NCI-H2107 treated with DMSO at 0.1 percent for 48 hours (cell line): ENCODE results near the gene SURF4.
"Not testable (repeated sequence)": the region's sequence is repeated elsewhere in the genome, so short reads cannot be mapped to it uniquely, and the experiment has no call there.

ENCODE experiments used
- DNase-seq: peaks from one replicate; lab custom pipeline; 2025; ENCODE audit not compliant: unreplicated experiment; lab: John Stamatoyannopoulos, UW

The SURF4 gene

DNA sequence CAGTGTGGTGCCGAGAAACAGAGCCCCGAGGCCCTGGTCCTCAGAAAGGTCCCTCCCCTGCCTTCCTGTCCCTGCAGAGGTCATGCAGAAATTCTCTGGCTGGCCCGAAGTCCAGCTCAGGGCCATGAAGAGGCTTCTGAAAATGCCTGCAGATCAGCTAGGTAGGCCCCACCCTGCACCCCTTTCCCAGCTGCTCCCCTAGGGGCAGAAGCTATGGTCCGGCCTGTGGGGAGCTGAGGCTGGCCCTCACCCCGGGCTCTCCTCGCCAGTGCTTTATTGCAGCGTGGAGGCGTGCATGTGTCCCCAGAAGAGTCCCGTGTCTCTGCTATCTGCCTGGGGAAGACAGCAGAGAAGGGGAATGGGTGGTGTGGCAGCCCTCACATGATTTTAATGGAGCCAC is 22.0 kb upstream of the SURF4 start:
- no peak for DNase-seq

- no peak for DNase-seq
These were observed 21.5 kb upstream of the SURF4 start for GRCh38 chr9:133397370-133397769.

DNA sequence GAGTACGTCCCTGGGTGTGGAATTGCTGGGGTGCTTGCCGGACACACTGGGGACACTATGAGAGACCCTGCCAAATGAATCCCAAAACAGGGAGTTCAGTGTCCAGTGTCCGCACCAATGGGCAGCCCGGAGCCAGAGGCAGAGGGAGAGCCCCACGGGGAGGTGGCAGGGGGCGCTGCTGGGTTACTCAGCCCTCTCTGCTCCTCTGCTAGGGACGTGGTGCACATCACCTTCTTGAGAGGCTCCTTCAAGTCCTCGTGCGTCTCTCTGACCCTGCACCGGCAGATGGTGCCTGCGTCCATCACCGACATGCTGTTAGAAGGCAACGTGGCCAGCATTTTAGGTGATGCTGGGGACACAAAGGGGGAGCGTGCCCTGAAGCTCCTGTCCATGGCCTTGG is 21.1 kb upstream of the SURF4 start:
- DNase-seq, result no peak

GRCh38 chr9:133394687-133395271 is 18.9 kb upstream of the SURF4 start:
- DNase-seq, result no peak

GRCh38 chr9:133393399-133393798 is 17.5 kb upstream of the SURF4 start:
- no peak for DNase-seq

GRCh38 chr9:133392308-133392707 is 16.4 kb upstream of the SURF4 start:
- not testable (repeated sequence) for DNase-seq

DNA sequence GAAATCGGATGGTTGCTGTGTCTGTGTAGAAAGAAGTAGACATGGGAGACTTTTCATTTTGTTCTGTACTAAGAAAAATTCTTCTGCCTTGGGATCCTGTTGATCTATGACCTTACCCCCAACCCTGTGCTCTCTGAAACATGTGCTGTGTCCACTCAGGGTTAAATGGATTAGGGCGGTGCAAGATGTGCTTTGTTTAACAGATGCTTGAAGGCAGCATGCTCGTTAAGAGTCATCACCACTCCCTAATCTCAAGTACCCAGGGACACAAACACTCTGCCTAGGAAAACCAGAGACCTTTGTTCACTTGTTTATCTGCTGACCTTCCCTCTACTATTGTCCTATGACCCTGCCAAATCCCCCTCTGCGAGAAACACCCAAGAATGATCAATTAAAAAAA is 15.6 kb upstream of the SURF4 start:
- not testable (repeated sequence) for DNase-seq

DNA sequence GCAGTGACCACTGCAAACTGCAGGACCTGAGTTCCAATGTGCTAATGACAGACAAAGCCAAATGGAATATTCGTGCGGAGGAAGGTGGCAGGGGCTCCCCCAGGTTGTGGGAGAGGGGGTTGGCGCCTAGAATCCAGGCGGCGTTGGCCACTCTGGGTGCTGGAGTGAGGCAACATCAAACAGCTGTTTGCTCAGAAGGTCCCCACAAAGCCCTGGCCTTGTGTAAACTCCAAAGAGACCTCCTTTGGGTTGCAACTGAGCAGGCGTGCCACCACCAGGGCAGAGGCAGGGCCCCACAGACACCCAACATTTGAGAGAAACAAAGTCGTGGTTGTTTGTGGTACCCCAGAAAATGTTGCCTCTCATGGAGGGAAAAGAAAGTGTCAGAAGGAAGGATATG is 14.9 kb upstream of the SURF4 start:
- no peak for DNase-seq

GRCh38 chr9:133389562-133389961 is 13.7 kb upstream of the SURF4 start:
- DNase-seq, result no peak

DNA sequence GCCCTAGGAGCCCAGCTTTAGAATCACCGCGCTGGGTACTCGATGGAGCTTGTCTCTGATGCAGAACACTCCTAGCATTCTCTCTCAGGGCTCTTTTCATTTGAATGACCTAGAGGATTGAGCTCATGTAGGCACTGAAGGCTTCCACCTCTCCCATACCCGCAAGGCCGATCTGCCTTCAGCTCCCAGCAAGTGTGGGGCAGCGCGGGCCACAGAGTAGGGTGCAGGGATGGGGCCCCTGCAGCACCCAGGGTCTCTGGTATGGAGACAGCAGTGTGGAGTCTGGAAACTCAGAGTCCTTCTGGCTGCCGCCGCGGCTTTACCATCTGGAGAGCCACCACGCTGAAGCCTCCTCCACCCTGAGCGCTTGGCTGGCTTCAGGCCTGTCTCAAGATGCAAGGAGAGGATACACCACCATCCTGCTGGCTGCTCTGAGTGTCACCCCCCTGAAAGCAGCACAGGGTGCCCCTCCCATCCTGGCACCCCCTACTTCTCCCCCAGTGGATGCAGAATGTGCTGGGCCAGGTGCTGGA is 13.2 kb upstream of the SURF4 start:
- DNase-seq, result no peak

DNA sequence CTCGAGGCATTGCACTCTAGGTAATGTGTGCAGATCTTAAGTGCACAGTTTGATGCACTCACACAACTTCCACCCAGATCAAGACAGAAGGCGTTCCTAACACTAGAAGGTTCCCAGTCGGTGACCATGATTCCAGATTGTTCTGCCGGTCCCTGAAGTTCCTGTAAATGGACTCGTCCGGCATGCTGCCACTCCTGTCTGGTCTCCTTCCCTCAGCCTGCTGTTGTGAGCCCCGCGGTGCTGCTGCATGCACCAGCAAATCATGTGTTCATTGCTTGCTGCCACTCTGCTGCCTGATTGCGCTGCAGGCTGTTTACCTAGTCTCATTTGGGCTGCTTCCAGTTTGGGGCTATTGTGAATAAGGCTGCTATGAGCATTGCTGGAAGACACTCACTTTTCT is 11.8 kb upstream of the SURF4 start:
- no peak for DNase-seq

GRCh38 chr9:133386338-133386737 is 10.5 kb upstream of the SURF4 start:
- DNase-seq, result no peak

DNA sequence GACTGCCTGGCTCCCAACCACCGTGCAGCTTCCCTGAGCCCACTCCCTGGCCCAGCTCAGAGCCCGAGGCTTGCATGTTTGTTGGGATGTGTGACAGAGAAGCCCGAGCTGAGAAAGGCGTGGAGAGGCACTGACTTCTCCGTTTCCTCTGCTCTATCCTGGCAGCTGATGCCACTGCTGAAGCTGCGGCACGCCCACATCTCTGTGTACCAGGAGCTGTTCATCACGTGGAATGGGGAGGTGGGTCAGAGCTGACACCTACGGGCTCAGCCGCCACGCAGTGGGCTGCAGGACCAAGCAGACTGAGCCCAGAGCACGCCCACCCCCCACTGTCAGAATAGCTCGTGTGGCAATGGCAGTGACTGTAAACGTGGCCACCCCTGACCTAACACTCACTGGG is 9.6 kb upstream of the SURF4 start:
- DNase-seq, result no peak

DNA sequence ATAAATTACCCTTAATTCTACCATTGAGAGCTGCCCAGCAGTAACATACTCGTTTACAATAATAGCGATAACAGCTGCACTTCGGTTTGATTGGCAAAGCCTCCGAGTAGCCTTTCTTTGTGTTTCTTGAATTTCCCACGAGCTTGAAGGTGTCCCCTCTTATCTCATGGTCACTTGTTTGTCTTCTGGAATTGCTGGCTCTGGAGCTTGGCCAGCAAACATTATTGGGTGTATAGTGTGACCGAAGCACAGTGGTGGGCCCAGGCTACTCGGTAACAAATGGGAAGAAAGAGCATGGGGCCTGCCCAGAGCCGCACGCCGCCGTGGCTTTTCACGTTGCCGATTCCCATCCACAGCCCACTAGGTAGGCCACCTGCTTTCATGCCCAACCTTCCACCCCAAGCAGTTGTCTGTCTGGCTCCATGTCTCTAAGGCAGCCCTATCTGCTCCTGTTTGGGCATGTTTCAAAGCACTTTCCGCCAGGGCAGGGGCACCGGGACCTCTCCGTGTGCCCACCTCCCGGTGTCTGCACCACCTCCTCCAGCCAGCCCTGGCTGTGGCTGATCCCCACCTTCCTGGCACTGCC is 9.0 kb upstream of the SURF4 start:
- DNase-seq, result no peak

- no peak for DNase-seq
These were observed 7.6 kb upstream of the SURF4 start for GRCh38 chr9:133383438-133383837.

- no peak for DNase-seq
These were observed 6.8 kb upstream of the SURF4 start for GRCh38 chr9:133382507-133383141.

GRCh38 chr9:133380734-133381133 is 4.9 kb upstream of the SURF4 start:
- no peak for DNase-seq

DNA sequence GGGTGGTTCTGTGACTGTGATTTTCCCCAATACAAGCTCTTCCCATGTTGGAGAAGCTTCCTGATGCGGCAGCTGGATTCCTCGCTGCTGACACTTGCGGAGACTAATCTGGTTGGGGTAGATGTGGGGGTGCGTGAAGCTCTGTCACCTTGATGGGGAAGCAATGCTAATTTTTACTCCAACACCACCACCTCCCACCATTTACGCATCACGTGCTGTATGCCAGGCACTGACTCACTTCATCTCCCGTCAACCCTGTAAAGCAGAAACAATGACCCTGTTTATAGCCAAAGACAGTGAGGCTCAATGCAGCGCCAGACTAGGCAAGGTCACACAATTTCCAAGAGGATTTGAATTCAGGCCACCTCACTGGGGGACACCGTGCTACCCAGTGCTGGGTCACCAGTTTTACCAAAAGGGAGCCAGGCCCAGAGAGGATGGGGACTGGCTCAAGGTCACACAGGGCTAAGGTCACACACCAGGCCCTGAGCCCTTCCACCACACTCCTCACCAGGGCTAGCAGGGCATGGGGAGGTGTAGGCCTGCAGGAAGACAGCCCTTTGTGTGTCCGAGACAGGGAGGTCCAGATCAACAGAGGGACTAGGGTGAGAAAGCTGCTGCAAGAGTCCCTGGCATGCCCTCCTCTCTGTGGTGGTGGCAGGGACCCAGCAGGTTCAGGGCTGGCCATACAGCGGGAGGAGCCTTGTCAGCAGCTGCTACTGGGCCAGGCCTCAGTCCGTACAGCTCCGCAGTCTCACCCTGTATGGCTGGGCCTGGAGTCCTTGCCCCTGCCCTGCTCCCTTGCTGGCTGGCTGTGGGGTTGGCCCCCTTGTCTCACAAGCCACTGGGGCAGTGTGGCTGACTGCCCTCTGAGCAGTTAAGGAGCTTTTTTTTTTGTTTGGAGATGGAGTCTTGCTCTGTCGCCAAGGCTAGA is 3.6 kb upstream of the SURF4 start:
- no peak for DNase-seq

GRCh38 chr9:133378408-133378962 is 2.6 kb upstream of the SURF4 start:
- DNase-seq, result no peak

DNA sequence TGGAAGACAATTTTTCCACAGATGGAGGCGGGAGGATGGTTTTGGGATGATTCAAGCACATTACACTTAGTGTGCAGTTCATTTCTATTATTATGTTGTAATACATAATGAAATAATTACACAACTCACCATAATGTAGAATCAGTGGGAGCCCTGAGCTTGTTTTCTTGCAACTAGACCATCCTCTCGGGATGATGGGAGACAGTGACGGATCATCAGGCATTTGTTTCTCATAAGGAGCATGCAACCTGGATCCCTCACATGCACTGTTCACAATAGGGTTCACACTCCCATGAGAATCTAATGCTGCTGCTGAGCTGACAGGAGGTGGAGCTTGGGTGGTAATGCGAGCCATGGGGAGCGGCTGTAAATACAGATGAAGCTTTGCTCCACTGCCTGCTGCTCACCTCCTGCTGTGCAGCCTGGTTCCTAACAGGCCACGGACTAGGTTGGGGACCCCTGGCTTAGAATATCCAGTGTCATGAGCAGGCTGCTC is 1.9 kb upstream of the SURF4 start:
- DNase-seq, result no peak

- not testable (repeated sequence) for DNase-seq
These were observed 1.4 kb upstream of the SURF4 start for GRCh38 chr9:133377280-133377679.
